Keratinocyte (primary cell): ENCODE measurements around the gene GRPEL2.

Source experiments
- CTCF ChIP-seq, 3 experiments: IDR thresholded peaks in 1 of 3; conservative IDR thresholded peaks in 1 of 3; optimal IDR thresholded peaks in 1 of 3; 2 replicates in 2 of 3; 3 replicates in 1 of 3; pipeline versions ENCODE3 to v1.5.1; 2011; ENCODE audit warnings: low read length in 3 of 3, mild to moderate bottlenecking in 3 of 3, moderate library complexity in 2 of 3, control low read depth in 1 of 3, inconsistent platforms in 1 of 3; ENCODE audit not compliant: insufficient read depth in 2 of 3; ENCODE audit errors: extremely low read depth in 1 of 3
- EZH2 ChIP-seq: IDR thresholded peaks from one replicate; pipeline ENCODE4 v1.6.1; 2012; ENCODE audit warnings: inconsistent platforms, mild to moderate bottlenecking, low read length, moderate library complexity

- no peak for TF ChIP-seq CTCF (optimal IDR thresholded peaks at IDR 0.05 in 1 of 3, IDR thresholded peaks at IDR 0.05 in 1 of 3, conservative IDR thresholded peaks at IDR 0.05 in 1 of 3; ENCODE audit: extremely low read depth in 1 of 3, insufficient read depth in 2 of 3, low read length in 3 of 3)
- no peak for TF ChIP-seq EZH2
These were observed 30.8 kb downstream of the GRPEL2 start for GRCh38 chr5:149376104-149376503.
